K562 (cell line): Measurements from ENCODE around the gene RBP7. TPM values are rescaled to one million over a fixed set of nuclear protein-coding genes. Genes with fewer than 3 reads are reported as not detected.

Experiments
- ATAC-seq: fragments of 200-7000 bp; cut with Tn5 transposase; 3 replicates; pipeline ENCODE4 v1.9.1; 2020; ENCODE audit warnings: moderate library complexity
- BruUV-seq: library from RNA; stranded (reverse); fragments of 400-500 nt; replicated peaks from 2 replicates; lab custom pipeline; 2021; lab: Mats Ljungman, UMichigan
- CTCF ChIA-PET: fragments of 300-600 bp; formaldehyde crosslinking; extraction: SDS; loops from one replicate; lab custom pipeline; 2021; ENCODE audit warnings: low intra/inter-chr PET ratio; lab: Yijun Ruan, JAX
- POLR2A ChIA-PET: fragments of 300-600, 350-650 bp; sonication (Branson Sonifier 250); formaldehyde crosslinking; extraction: SDS; loops from one replicate; lab custom pipeline; 2021; ENCODE audit warnings: antibody characterized with exemption, inconsistent platforms; lab: Yijun Ruan, JAX
- DNase-seq, 4 experiments: peaks; one replicate each; pipeline versions ENCODE4 v3.0.0 to v3.0.0-alpha.2; 2011 to 2018; ENCODE audit warnings: low spot score in 3 of 4, mixed read lengths in 3 of 4; ENCODE audit errors: extremely low read depth in 1 of 4
- FAIRE-seq: peaks from 2 replicates; lab custom pipeline; 2011; peaks lifted over from hg19 to GRCh38; lab: Jason Lieb, UNC
- H2AFZ ChIP-seq: 2 replicates; pipeline ENCODE4 v1.6.0; 2011; ENCODE audit warnings: low read depth, low read length, control low read depth, inconsistent platforms
- H3K27ac ChIP-seq: fragments of 200-600 bp; 3 replicates; pipeline ENCODE4 v1.8.0; 2011; ENCODE audit warnings: low read depth, mild to moderate bottlenecking, control low read depth, inconsistent platforms, low read length, moderate library complexity, mixed read lengths; ENCODE audit errors: extremely low read depth
- H3K27me3 ChIP-seq, 2 experiments: fragments of 300-600 bp in 1 of 2; 2 replicates in 1 of 2; 3 replicates in 1 of 2; pipeline versions ENCODE4 v1.6.0 to v1.8.0; 2011; ENCODE audit warnings: inconsistent platforms in 2 of 2, low read length in 2 of 2, mild to moderate bottlenecking in 1 of 2, mixed read lengths in 1 of 2, moderate library complexity in 1 of 2; ENCODE audit not compliant: control insufficient read depth in 2 of 2, insufficient read depth in 2 of 2
- H3K36me3 ChIP-seq: fragments of 300-600 bp; 3 replicates; pipeline ENCODE4 v1.8.0; 2011; ENCODE audit warnings: mild to moderate bottlenecking, low read length, inconsistent platforms; ENCODE audit not compliant: control insufficient read depth, insufficient read depth
- H3K4me1 ChIP-seq, 2 experiments: fragments of 200-600 bp in 1 of 2; replicated peaks in 1 of 2; 2 replicates in 1 of 2; 3 replicates in 1 of 2; pipeline versions ENCODE4 v1.5.1 to v1.8.0; 2011; ENCODE audit warnings: inconsistent platforms in 2 of 2, low read length in 2 of 2, mild to moderate bottlenecking in 1 of 2, mixed read lengths in 1 of 2, moderate library complexity in 1 of 2; ENCODE audit not compliant: control insufficient read depth in 2 of 2, insufficient read depth in 2 of 2
- H3K4me2 ChIP-seq: 2 replicates; pipeline ENCODE4 v1.6.1; 2011; ENCODE audit warnings: low read length, control low read depth, inconsistent platforms, mixed read lengths; ENCODE audit not compliant: insufficient read depth
- H3K4me3 ChIP-seq: fragments of 200-600 bp; sonication (generic), shearing (Covaris generic); 2 replicates; pipeline ENCODE4 v1.5.1; 2016; ENCODE audit warnings: control low read depth, inconsistent platforms
- H3K79me2 ChIP-seq: fragments of 200-600 bp; 3 replicates; pipeline ENCODE4 v1.8.0; 2011; ENCODE audit warnings: low read length, inconsistent platforms; ENCODE audit not compliant: control insufficient read depth, insufficient read depth
- H3K9ac ChIP-seq, 2 experiments: 2 replicates each; pipeline versions ENCODE4 v1.6.0 to v1.6.1; 2011; ENCODE audit warnings: low read depth in 2 of 2, low read length in 2 of 2, control low read depth in 1 of 2, inconsistent platforms in 1 of 2, mild to moderate bottlenecking in 1 of 2, mixed read lengths in 1 of 2; ENCODE audit not compliant: insufficient read depth in 1 of 2
- H3K9me1 ChIP-seq: one replicate; pipeline ENCODE4 v1.6.0; 2011; ENCODE audit warnings: inconsistent platforms, mild to moderate bottlenecking, low read length, moderate library complexity; ENCODE audit not compliant: control insufficient read depth, insufficient read depth
- H3K9me3 ChIP-seq: replicated peaks from 2 replicates; pipeline ENCODE4 v1.5.1; 2011; ENCODE audit warnings: low read depth, low read length, inconsistent platforms; ENCODE audit not compliant: control insufficient read depth, insufficient read depth
- H4K20me1 ChIP-seq: replicated peaks from 2 replicates; pipeline ENCODE4 v1.6.1; 2011; ENCODE audit warnings: low read length, inconsistent platforms, mixed read lengths; ENCODE audit not compliant: control insufficient read depth, insufficient read depth
- BCOR ChIP-seq: fragments of 450-650 bp; IDR thresholded peaks from 2 replicates; pipeline ENCODE4 v1.6.1; 2016
- CHD2 ChIP-seq: IDR thresholded peaks from 2 replicates; pipeline ENCODE4 v1.6.1; 2011; ENCODE audit warnings: low read depth, low read length
- E2F8 ChIP-seq: fragments of 450-650 bp; IDR thresholded peaks from 2 replicates; pipeline ENCODE4 v1.7.1; 2018; ENCODE audit warnings: mild to moderate bottlenecking, low read depth; ENCODE audit not compliant: partially characterized antibody
- GATAD2A ChIP-seq: fragments of 450-650 bp; IDR thresholded peaks from 2 replicates; pipeline ENCODE4 v1.6.1; 2017
- HNRNPH1 ChIP-seq: fragments of 200-400 bp; formaldehyde crosslinking; optimal IDR thresholded peaks from 2 replicates; pipeline ENCODE3; 2017; ENCODE audit warnings: low read depth, mild to moderate bottlenecking, low read length, moderate library complexity
- HOMEZ ChIP-seq: fragments of 250-450 bp; sonication (Bioruptor Pico); IDR thresholded peaks from 2 replicates; pipeline ENCODE4 v1.4.0; 2020; ENCODE audit warnings: mild to moderate bottlenecking, moderate library complexity
- MAFF ChIP-seq: IDR thresholded peaks from 2 replicates; pipeline ENCODE4 v1.6.1; 2012; ENCODE audit warnings: low read length, improper control_type of control experiment
- MEF2D ChIP-seq: conservative IDR thresholded peaks from 2 replicates; pipeline ENCODE4 v1.6.1; 2016; ENCODE audit warnings: low read depth, missing genetic modification characterization, missing compliant biosample characterization
- NELFE ChIP-seq: IDR thresholded peaks from 2 replicates; pipeline ENCODE4 v1.6.1; 2011; ENCODE audit warnings: mild to moderate bottlenecking; ENCODE audit not compliant: insufficient read depth, insufficient read length
- POLR2AphosphoS5 ChIP-seq: IDR thresholded peaks from 2 replicates; pipeline ENCODE4 v1.6.1; 2011; ENCODE audit warnings: mild to moderate bottlenecking, low read depth, low read length, moderate library complexity; ENCODE audit not compliant: control insufficient read depth, insufficient read depth
- SNAPC5 ChIP-seq: fragments of 250-450 bp; sonication (Bioruptor Pico); IDR thresholded peaks from 2 replicates; pipeline ENCODE4 v1.8.0; 2021; ENCODE audit warnings: moderate library complexity, mild to moderate bottlenecking, inconsistent platforms
- TFE3 ChIP-seq: fragments of 450-650 bp; formaldehyde crosslinking; IDR thresholded peaks from 2 replicates; pipeline ENCODE4 v1.4.0; 2020; ENCODE audit warnings: mild to moderate bottlenecking, mixed read lengths
- ZC3H8 ChIP-seq: fragments of 450-650 bp; IDR thresholded peaks from 2 replicates; pipeline ENCODE4 v1.6.1; 2017
- in situ Hi-C: fragments of 300-500 bp; cut with MboI; formaldehyde crosslinking; loops from 4 replicates; pipeline ENCODE4 v1.15.0; 2018; ENCODE audit warnings: inconsistent platforms, mixed read lengths
- intact Hi-C: fragments of 100-400 bp; cut with micrococcal nuclease; formaldehyde crosslinking; loops from 2 replicates; pipeline ENCODE4 v1.14.2; 2022
- polyA plus RNA-seq, 8 experiments: library from polyadenylated mRNA; depleted of rRNA in 4 of 8; stranded (reverse) in 5 of 8; unstranded in 3 of 8; fragments of >200 nt; fragmentation: Nextera tagmentation in 2 of 8; fragmentation: Illumina TruSeq in 1 of 8; extraction: Ambion mirVana in 2 of 8; extraction: Trizol in 1 of 8; gene quantifications; 2 replicates each; pipeline versions ENCODE4 v1.2.1 to v1.2.3, GENCODE V29; 2011 to 2014; ENCODE audit warnings: inconsistent platforms in 1 of 8, missing spikeins in 1 of 8
- total RNA-seq, 7 experiments: library from RNA; depleted of rRNA in 6 of 7; stranded (reverse); fragments of >200 nt in 6 of 7; fragmentation: Illumina TruSeq in 2 of 7; extraction: Trizol in 2 of 7; gene quantifications; 2 replicates each; pipeline versions ENCODE4 v1.2.1 to v1.2.3, GENCODE V29; 2011 to 2021; ENCODE audit warnings: low replicate concordance in 1 of 7
- TF ChIP-seq, protein P1 (sequence below): fragments of 250-450 bp; sonication (Bioruptor Pico); IDR thresholded peaks from 2 replicates; pipeline ENCODE4 v1.5.0; 2021
- TF ChIP-seq, protein P2 (sequence below): sonication (generic); formaldehyde crosslinking; IDR thresholded peaks from 2 replicates; pipeline ENCODE4 v1.8.0; 2023; ENCODE audit warnings: mild to moderate bottlenecking, missing genetic modification reagents

The RBP7 gene
- total and polyA plus RNA-seq, 9 of the 15 experiments (the other 6 are each of a cell fraction or from before 2014, with no cell fraction given) = not detected

- Histone ChIP-seq H3K4me3 (no peak overlapping the region), H3K27ac (no peak overlapping the region), H3K9me3 (no peaks in the 10 kb centered on the region; the same call in 1 of the 2 replicates), H3K4me2 (no peak overlapping the region), H2AFZ (no peak overlapping the region), H3K4me1 (peaks cover 0 to 5% of the 10 kb centered on the region in 2 experiments; a peak in 2 of 5 replicates), H3K27me3 (no peaks in the 10 kb centered on the region), H3K9ac (no peak overlapping the region), H4K20me1 (no peaks in the 10 kb centered on the region), H3K9me1 (no peaks in the 10 kb centered on the region), H3K79me2 (no peaks in the 10 kb centered on the region), H3K36me3 (no peaks in the 10 kb centered on the region)
- DNase-seq = no peak
- intact Hi-C loops = no loop called here
- FAIRE-seq = no peak
- ChIA-PET POLR2A (interaction anchor here (0.7 kb wide), 1 partner anchor 15 kb away, joined by 3 read pairs; no protein-coding TSS in a partner anchor), CTCF (no interaction called here)
- in situ Hi-C loops = no loop called here
- BruUV-seq = no TSS peak
- no peak for ATAC-seq
- TF ChIP-seq POLR2AphosphoS5 (no peak), BCOR (no peak), SNAPC5 (CRISPR knock-in tag) (no peak), NELFE (no peak), TFE3 (CRISPR knock-in tag) (no peak), GATAD2A (no peak), MAFF (no peak), CHD2 (no peak), HNRNPH1 (no peak), E2F8 (no peak), ZC3H8 (no peak), HOMEZ (CRISPR knock-in tag) (no peak), MEF2D (tag) (no peak)
- TF ChIP-seq, protein P1, sequence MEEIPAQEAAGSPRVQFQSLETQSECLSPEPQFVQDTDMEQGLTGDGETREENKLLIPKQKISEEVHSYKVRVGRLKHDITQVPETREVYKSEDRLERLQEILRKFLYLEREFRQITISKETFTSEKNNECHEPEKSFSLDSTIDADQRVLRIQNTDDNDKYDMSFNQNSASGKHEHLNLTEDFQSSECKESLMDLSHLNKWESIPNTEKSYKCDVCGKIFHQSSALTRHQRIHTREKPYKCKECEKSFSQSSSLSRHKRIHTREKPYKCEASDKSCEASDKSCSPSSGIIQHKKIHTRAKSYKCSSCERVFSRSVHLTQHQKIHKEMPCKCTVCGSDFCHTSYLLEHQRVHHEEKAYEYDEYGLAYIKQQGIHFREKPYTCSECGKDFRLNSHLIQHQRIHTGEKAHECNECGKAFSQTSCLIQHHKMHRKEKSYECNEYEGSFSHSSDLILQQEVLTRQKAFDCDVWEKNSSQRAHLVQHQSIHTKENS = no peak
- TF ChIP-seq, protein P2, sequence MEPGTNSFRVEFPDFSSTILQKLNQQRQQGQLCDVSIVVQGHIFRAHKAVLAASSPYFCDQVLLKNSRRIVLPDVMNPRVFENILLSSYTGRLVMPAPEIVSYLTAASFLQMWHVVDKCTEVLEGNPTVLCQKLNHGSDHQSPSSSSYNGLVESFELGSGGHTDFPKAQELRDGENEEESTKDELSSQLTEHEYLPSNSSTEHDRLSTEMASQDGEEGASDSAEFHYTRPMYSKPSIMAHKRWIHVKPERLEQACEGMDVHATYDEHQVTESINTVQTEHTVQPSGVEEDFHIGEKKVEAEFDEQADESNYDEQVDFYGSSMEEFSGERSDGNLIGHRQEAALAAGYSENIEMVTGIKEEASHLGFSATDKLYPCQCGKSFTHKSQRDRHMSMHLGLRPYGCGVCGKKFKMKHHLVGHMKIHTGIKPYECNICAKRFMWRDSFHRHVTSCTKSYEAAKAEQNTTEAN (CRISPR knock-in tag) = no peak
Measured at GRCh38 chr1:10019561-10019960, 22.5 kb downstream of the RBP7 start.
